CD4-positive, alpha-beta T cell (primary cell): Measurements from ENCODE around the gene HEPN1. TPM values are rescaled to one million over a fixed set of nuclear protein-coding genes. Genes with fewer than 3 reads are reported as not detected.

ENCODE experiments used
- ATAC-seq: fragments of 200-7000 bp; cut with Tn5 transposase; one replicate; pipeline ENCODE4 v1.10.0; 2022; ENCODE audit warnings: mild to moderate bottlenecking; ENCODE audit not compliant: poor library complexity
- CTCF ChIA-PET: fragments of 350-600 bp; sonication (Branson Sonifier 250); formaldehyde crosslinking; loops from one replicate; lab custom pipeline; 2021; ENCODE audit warnings: antibody characterized with exemption, inconsistent platforms; lab: Charles Lee
- POLR2A ChIA-PET: fragments of 350-600 bp; sonication (Branson Sonifier 250); formaldehyde crosslinking; loops from one replicate; lab custom pipeline; 2021; ENCODE audit warnings: antibody characterized with exemption, inconsistent platforms; lab: Charles Lee
- DNase-seq, 14 experiments: peaks; one replicate each; pipeline ENCODE4 v3.0.0-alpha.2; 2013 to 2020; ENCODE audit warnings: mixed read lengths in 2 of 14
- H3K27ac ChIP-seq, 2 donors: one replicate each; pipeline versions ENCODE4 v1.5.1 to v1.7.0; 2013; ENCODE audit warnings: low read length in 2 of 2, low read depth in 1 of 2, mild to moderate bottlenecking in 1 of 2
- H3K27me3 ChIP-seq, 2 experiments: 1 replicate in 1 of 2; 2 replicates in 1 of 2; pipeline versions ENCODE4 v1.6.1 to v1.7.0; 2013; ENCODE audit warnings: low read length in 2 of 2, control low read depth in 1 of 2, mild to moderate bottlenecking in 1 of 2, moderate library complexity in 1 of 2; ENCODE audit not compliant: insufficient read depth in 2 of 2, control insufficient read depth in 1 of 2
- H3K36me3 ChIP-seq: one replicate; pipeline ENCODE4 v1.6.1; 2013; ENCODE audit warnings: low read length, control low read depth; ENCODE audit not compliant: insufficient read depth
- H3K4me1 ChIP-seq: one replicate; pipeline ENCODE4 v1.6.1; 2013; ENCODE audit warnings: low read length, control low read depth; ENCODE audit not compliant: insufficient read depth
- H3K4me3 ChIP-seq: one replicate; pipeline ENCODE4 v1.5.1; 2013; ENCODE audit warnings: mild to moderate bottlenecking, low read length, moderate library complexity
- H3K9me3 ChIP-seq, 2 experiments: 1 replicate in 1 of 2; 2 replicates in 1 of 2; pipeline versions ENCODE4 v1.6.1 to v1.7.0; 2013; ENCODE audit warnings: low read length in 2 of 2, mild to moderate bottlenecking in 2 of 2, control low read depth in 1 of 2, moderate library complexity in 1 of 2; ENCODE audit not compliant: control insufficient read depth in 1 of 2, insufficient read depth in 1 of 2
- H3K27ac Mint-ChIP-seq: one replicate; pipeline ENCODE4 v1.8.0; 2020; ENCODE audit warnings: mixed read lengths
- H3K27me3 Mint-ChIP-seq: one replicate; pipeline ENCODE4 v1.8.0; 2021; ENCODE audit warnings: mixed read lengths
- H3K36me3 Mint-ChIP-seq: one replicate; pipeline ENCODE4 v1.8.0; 2021; ENCODE audit warnings: low read depth, mixed read lengths
- H3K4me1 Mint-ChIP-seq: one replicate; pipeline ENCODE4 v1.8.0; 2021; ENCODE audit warnings: low read depth, mixed read lengths
- H3K4me3 Mint-ChIP-seq: one replicate; pipeline ENCODE4 v1.8.0; 2020; ENCODE audit warnings: mild to moderate bottlenecking, mixed read lengths
- H3K9me3 Mint-ChIP-seq: one replicate; pipeline ENCODE4 v1.8.0; 2020; ENCODE audit warnings: mixed read lengths
- CTCF ChIP-seq: fragments of 200-600 bp; IDR thresholded peaks from one replicate; pipeline ENCODE4 v1.8.0; 2022; ENCODE audit warnings: antibody characterized with exemption, mild to moderate bottlenecking
- intact Hi-C, 2 experiments: fragments of 100-400 bp; cut with DNase I in 1 of 2; cut with micrococcal nuclease in 1 of 2; formaldehyde crosslinking; loops; one replicate each; pipeline versions ENCODE4 v1.15.1 to v1.9.0; 2023 to 2025; cut with DNase I, micrococcal nuclease
- total RNA-seq, 174 experiments: library from RNA in 2 of 174; stranded (reverse) in 2 of 174; gene quantifications; one replicate each; pipeline ENCODE4 v1.2.3 and lab custom pipeline; 2021 to 2026

The HEPN1 gene
- total RNA-seq, 2 experiments from 2014 or later: not detected

- ChIA-PET POLR2A (interaction anchor here (0.8 to 1.0 kb wide), 2 partner anchors 12 to 76 kb away, joined by 3 read pairs; partner anchors contain the start of gene CCDC15), CTCF (no interaction called here)
- Histone ChIP-seq H3K36me3 (no peaks in the 10 kb centered on the region), H3K27ac (no peak overlapping the region), H3K9me3 (peaks cover 0 to 6% of the 10 kb centered on the region in 2 experiments), H3K27me3 (peaks cover 7 to 23% of the 10 kb centered on the region in 2 experiments), H3K4me1 (peaks cover 23% of the 10 kb centered on the region), H3K4me3 (no peak overlapping the region)
- Mint-ChIP-seq H3K27ac (peak overlapping the region; percentile 87), H3K36me3 (no peaks in the 10 kb centered on the region), H3K9me3 (no peaks in the 10 kb centered on the region), H3K4me3 (peak overlapping the region; percentile 94), H3K4me1 (peaks cover 25% of the 10 kb centered on the region), H3K27me3 (peaks cover 23% of the 10 kb centered on the region)
- intact Hi-C loops: loop anchor here (2.0 to 5.0 kb wide), 9 partner anchors 41 to 1136 kb away; partner anchors contain the start of genes SIAE (in 2 of the 2), SPA17 (in 2 of the 2), CCDC15 (in 1 of the 2) and MSANTD2 (in 1 of the 2)
- no peak for TF ChIP-seq CTCF
- DNase-seq (no peak), ATAC-seq (no peak)
Observed at GRCh38 chr11:124877910-124878758, 40.9 kb upstream of the HEPN1 start.

DNA sequence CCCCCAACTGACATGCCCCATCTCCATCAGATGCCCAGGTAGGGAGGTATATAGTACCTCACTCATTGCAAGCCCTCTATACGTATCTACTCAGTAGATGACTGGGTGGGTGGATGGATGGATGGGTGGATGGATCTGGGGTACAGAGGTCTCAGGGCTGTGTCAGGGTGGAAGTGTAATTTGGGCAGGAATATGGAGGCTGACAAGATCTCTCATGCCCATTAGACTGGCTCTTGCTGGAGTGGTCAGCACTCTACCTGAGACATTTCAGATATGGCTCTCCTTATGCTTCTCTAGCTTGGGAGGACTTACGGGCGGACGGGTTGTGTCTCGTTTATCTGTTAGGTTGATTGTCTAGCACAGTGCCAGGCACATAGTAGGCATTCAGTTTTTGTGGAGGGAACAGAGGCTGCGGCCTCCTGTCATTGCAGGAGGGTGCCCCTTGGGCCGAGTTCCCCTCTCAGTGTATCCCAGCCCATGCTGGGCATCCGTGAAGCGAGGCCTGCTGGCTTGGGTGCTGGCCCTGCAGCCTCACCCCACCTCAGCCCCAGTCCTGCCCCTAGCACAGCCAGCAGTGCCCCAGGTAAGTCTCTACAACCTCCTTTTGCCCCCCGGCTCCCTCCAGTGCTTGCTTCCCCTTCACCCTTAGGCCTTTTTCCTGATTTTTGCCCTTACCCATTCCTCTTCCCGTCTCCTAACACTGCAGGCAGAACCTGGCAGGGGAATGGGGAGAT lies 40.1 kb upstream of the HEPN1 start:
- ChIA-PET CTCF (no interaction called here), POLR2A (interaction anchor here (1.0 kb wide), 1 partner anchor 13 kb away, joined by 3 read pairs; no protein-coding TSS in a partner anchor)
- H3K27ac ChIP-seq: no peak overlapping the region
- peak overlapping the region; percentile 46 for H3K4me3 Mint-ChIP-seq
- peaks cover 0 to 6% of the 10 kb centered on the region in 2 experiments for H3K9me3 ChIP-seq
- no peaks in the 10 kb centered on the region for H3K36me3 Mint-ChIP-seq
- H3K27ac Mint-ChIP-seq: peak overlapping the region; percentile 38
- H3K4me1 ChIP-seq: peaks cover 23% of the 10 kb centered on the region
- no peak for TF ChIP-seq CTCF
- peaks cover 15% of the 10 kb centered on the region for H3K27me3 Mint-ChIP-seq
- intact Hi-C loops: loop anchor here (5.0 kb wide), 6 partner anchors 42 to 1137 kb away; partner anchors contain the start of genes SIAE (in 2 of the 2), SPA17 (in 2 of the 2), MSANTD2 (in 1 of the 2) and TMEM218 (in 1 of the 2)
- DNase-seq (no peak), ATAC-seq (no peak)
- H3K27me3 ChIP-seq: peaks cover 5 to 15% of the 10 kb centered on the region in 2 experiments
- H3K36me3 ChIP-seq: no peaks in the 10 kb centered on the region
- H3K4me1 Mint-ChIP-seq: peaks cover 25% of the 10 kb centered on the region
- H3K4me3 ChIP-seq: no peak overlapping the region
- no peaks in the 10 kb centered on the region for H3K9me3 Mint-ChIP-seq
